SU-DHL-6 (cell line): ENCODE data around the gene POU6F1.

Source experiments
- H2AFZ ChIP-seq: fragments of 200-600 bp; sonication (generic); 2 replicates; pipeline ENCODE4 v1.6.1; 2014; ENCODE audit warnings: low read depth, mild to moderate bottlenecking, moderate library complexity, mixed read lengths, antibody characterized with exemption, low read length; ENCODE audit not compliant: severe bottlenecking
- H3F3A ChIP-seq: fragments of 200-600 bp; shearing (Covaris generic); 2 replicates; pipeline ENCODE4 v1.6.0; 2016; ENCODE audit warnings: antibody characterized with exemption, mild to moderate bottlenecking; ENCODE audit not compliant: insufficient read depth
- H3K27ac ChIP-seq: fragments of 200-600 bp; sonication (generic); 2 replicates; pipeline ENCODE4 v1.5.1; 2016; ENCODE audit warnings: low read depth, mild to moderate bottlenecking, low read length, moderate library complexity, mixed read lengths
- H3K27me3 ChIP-seq: fragments of 200-600 bp; sonication (generic), shearing (Covaris generic); 2 replicates; pipeline ENCODE4 v1.6.0; 2014; ENCODE audit warnings: mild to moderate bottlenecking, low read length
- H3K36me3 ChIP-seq: fragments of 200-600 bp; sonication (generic); 2 replicates; pipeline ENCODE4 v1.6.1; 2014; ENCODE audit warnings: mild to moderate bottlenecking, low read length, mixed read lengths
- H3K4me2 ChIP-seq: fragments of 300-600, 200-600 bp; shearing (Covaris generic), sonication (generic); 2 replicates; pipeline ENCODE4 v1.6.0; 2014; ENCODE audit warnings: low read length, low read depth, mild to moderate bottlenecking; ENCODE audit not compliant: poor library complexity, severe bottlenecking
- H3K4me3 ChIP-seq: fragments of 200-600 bp; sonication (generic); 2 replicates; pipeline ENCODE4 v1.5.1; 2014; ENCODE audit warnings: antibody characterized with exemption, low read length, mild to moderate bottlenecking, mixed read lengths; ENCODE audit not compliant: insufficient read depth, poor library complexity, severe bottlenecking
- H3K79me2 ChIP-seq: fragments of 200-600 bp; sonication (generic); 2 replicates; pipeline ENCODE4 v1.6.1; 2014; ENCODE audit warnings: mild to moderate bottlenecking, low read length, moderate library complexity; ENCODE audit not compliant: insufficient read depth
- H3K9ac ChIP-seq: fragments of 200-600 bp; sonication (generic); 2 replicates; pipeline ENCODE4 v1.7.0; 2014; ENCODE audit warnings: mild to moderate bottlenecking, low read length
- H3K9me2 ChIP-seq: fragments of 200-600 bp; sonication (generic); replicated peaks from 2 replicates; pipeline ENCODE4 v1.6.1; 2014; ENCODE audit warnings: low read length; ENCODE audit not compliant: insufficient read depth
- H3K9me3 ChIP-seq: fragments of 200-600 bp; sonication (generic); 2 replicates; pipeline ENCODE4 v1.6.1; 2014; ENCODE audit warnings: low read length, mixed read lengths; ENCODE audit not compliant: insufficient read depth
- H4K20me1 ChIP-seq: fragments of 200-600 bp; sonication (generic); 2 replicates; pipeline ENCODE4 v1.6.1; 2014; ENCODE audit warnings: low read depth, mild to moderate bottlenecking, antibody characterized with exemption, low read length, moderate library complexity, mixed read lengths
- EZH2phosphoT487 ChIP-seq: fragments of 200-600 bp; sonication (generic), shearing (Covaris generic); conservative IDR thresholded peaks from 2 replicates; pipeline ENCODE4 v1.6.1; 2018; ENCODE audit warnings: mild to moderate bottlenecking, antibody characterized with exemption, low read length, moderate library complexity, mixed read lengths
- TF ChIP-seq, protein P1 (sequence below): fragments of 200-600 bp; sonication (generic); IDR thresholded peaks from one replicate; pipeline ENCODE4 v1.5.1; 2017; ENCODE audit warnings: antibody characterized with exemption, mild to moderate bottlenecking, low read length, moderate library complexity; ENCODE audit not compliant: insufficient read depth, poor library complexity, severe bottlenecking

Gene POU6F1

DNA sequence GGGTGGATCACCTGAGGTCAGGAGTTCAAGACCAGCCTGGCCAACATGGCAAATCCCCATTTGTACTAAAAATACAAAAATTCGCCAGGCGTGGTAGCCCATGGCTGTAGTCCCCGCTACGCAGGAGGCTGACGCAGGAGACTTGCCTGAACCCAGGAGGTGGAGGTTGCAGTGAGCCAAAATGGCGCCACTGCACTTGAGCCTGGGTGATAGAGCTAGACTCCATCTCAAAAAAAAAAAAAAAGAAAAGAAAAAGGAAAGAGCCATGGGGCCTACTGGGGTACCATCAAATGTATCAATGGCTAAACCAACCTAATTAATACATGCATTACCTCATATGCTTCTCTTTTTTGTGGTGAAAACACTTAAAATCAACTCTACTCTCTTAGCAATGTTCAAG lies 55.6 kb downstream of the POU6F1 start:
- H3K79me2 ChIP-seq: peaks cover 65% of the 10 kb centered on the region

DNA sequence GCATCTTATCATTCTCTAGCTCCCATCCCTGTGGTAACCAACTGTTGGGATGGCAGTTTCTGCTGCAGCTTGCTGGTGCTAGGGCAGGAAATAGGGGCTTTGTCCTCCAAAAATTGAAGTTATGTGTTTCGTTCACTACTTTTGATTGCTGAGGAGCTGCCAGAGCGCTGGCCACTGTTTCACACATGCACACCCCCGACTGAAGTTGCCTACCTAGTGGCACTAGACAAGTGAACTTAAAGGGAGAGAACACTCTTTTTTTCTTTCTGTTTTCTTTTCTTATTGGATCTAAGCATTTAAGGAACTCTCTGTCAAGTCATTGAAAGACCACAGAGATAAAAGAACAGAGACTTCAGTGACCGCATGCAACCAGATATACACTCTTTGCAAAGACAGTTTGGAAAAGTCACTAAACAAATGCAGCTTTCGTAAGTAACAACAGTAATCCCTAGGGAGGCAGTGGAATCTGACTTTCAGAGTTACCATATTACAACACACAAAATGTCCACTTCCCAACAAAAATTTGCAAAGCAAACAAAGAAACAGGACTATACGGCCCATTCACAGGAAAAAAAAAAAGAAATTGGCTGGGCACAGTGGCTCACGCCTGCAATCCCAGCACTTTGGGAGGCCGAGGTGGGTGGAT lies 56.9 kb downstream of the POU6F1 start:
- H3K9me2 ChIP-seq: no peaks in the 10 kb centered on the region
- no peaks in the 10 kb centered on the region for H3K9me3 ChIP-seq
- H3K27ac ChIP-seq: no peak overlapping the region
- no peaks in the 10 kb centered on the region for H4K20me1 ChIP-seq
- H3K36me3 ChIP-seq: no peaks in the 10 kb centered on the region
- H3K4me2 ChIP-seq: no peak overlapping the region
- no peak overlapping the region for H3K4me3 ChIP-seq
- no peak overlapping the region for H3K9ac ChIP-seq
- H3K27me3 ChIP-seq: no peaks in the 10 kb centered on the region
- peaks cover 56% of the 10 kb centered on the region for H3K79me2 ChIP-seq
- no peaks in the 10 kb centered on the region for H3F3A ChIP-seq
- TF ChIP-seq EZH2phosphoT487: no peak
- TF ChIP-seq, protein P1, sequence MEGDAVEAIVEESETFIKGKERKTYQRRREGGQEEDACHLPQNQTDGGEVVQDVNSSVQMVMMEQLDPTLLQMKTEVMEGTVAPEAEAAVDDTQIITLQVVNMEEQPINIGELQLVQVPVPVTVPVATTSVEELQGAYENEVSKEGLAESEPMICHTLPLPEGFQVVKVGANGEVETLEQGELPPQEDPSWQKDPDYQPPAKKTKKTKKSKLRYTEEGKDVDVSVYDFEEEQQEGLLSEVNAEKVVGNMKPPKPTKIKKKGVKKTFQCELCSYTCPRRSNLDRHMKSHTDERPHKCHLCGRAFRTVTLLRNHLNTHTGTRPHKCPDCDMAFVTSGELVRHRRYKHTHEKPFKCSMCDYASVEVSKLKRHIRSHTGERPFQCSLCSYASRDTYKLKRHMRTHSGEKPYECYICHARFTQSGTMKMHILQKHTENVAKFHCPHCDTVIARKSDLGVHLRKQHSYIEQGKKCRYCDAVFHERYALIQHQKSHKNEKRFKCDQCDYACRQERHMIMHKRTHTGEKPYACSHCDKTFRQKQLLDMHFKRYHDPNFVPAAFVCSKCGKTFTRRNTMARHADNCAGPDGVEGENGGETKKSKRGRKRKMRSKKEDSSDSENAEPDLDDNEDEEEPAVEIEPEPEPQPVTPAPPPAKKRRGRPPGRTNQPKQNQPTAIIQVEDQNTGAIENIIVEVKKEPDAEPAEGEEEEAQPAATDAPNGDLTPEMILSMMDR: no peak
- no peak overlapping the region for H2AFZ ChIP-seq

More for the DNA sequence above, 55.6 kb downstream of the POU6F1 start:
- Histone ChIP-seq H4K20me1 (no peaks in the 10 kb centered on the region), H2AFZ (no peak overlapping the region), H3K4me2 (no peak overlapping the region), H3K27ac (no peak overlapping the region), H3K9me3 (no peaks in the 10 kb centered on the region), H3F3A (no peaks in the 10 kb centered on the region), H3K27me3 (no peaks in the 10 kb centered on the region), H3K4me3 (no peak overlapping the region), H3K9ac (no peak overlapping the region), H3K36me3 (no peaks in the 10 kb centered on the region), H3K9me2 (no peaks in the 10 kb centered on the region)
- TF ChIP-seq, protein P1: no peak
- no peak for TF ChIP-seq EZH2phosphoT487

GRCh38 chr12:51156245-51156765 lies 61.6 kb downstream of the POU6F1 start:
- Histone ChIP-seq H3F3A (no peaks in the 10 kb centered on the region), H3K9ac (no peak overlapping the region), H3K79me2 (peaks cover 17% of the 10 kb centered on the region; the same call in 1 of the 2 replicates), H3K4me3 (no peak overlapping the region), H3K9me2 (no peaks in the 10 kb centered on the region), H3K9me3 (no peaks in the 10 kb centered on the region), H4K20me1 (no peaks in the 10 kb centered on the region), H2AFZ (no peak overlapping the region), H3K4me2 (no peak overlapping the region), H3K36me3 (no peaks in the 10 kb centered on the region), H3K27me3 (no peaks in the 10 kb centered on the region), H3K27ac (no peak overlapping the region)
- TF ChIP-seq, protein P1: no peak
- no peak for TF ChIP-seq EZH2phosphoT487
